GM19238 (cell line): ENCODE results near the gene FAM227A.

ENCODE experiments used
- DNase-seq: peaks from one replicate; pipeline ENCODE4 v3.0.0; 2011; ENCODE audit warnings: low spot score; ENCODE audit not compliant: insufficient read length

FAM227A gene

DNA sequence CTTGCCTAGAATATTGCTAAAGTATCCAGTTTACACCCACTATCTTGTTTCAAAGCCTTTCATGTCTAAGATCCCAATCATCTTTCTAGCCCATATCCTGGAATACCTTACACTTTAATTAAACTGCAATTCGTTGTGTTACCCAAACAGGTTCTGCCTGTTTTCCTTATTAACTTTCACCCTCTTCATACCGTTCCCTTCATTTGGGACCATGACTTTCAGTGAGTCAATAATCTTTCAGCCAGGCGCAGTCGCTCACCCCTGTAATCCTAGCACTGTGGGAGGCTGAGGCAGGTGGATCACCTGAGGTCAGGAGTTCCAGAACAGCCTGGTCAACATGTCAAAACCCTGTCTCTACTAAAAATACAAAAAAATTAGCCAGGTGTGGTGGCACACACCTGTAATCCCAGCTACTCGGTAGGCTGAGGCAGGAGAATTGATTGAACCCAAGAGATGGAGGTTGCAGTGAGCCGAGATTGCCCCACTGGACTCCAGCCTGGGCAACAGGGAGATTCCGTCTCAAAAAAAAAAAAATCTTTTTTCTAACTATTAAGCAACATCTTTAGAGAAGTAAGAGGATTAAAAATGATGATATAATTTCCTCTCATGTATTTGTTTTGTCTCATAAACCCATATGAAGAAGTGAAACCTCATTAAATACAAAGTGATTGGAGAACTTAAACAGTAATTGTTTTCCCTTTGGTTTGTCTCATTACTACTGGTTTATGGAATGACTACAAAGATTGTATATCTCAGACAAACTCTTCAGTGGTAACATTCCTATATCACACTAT is 106.9 kb downstream of the FAM227A start:
- DNase-seq, result no peak

DNA sequence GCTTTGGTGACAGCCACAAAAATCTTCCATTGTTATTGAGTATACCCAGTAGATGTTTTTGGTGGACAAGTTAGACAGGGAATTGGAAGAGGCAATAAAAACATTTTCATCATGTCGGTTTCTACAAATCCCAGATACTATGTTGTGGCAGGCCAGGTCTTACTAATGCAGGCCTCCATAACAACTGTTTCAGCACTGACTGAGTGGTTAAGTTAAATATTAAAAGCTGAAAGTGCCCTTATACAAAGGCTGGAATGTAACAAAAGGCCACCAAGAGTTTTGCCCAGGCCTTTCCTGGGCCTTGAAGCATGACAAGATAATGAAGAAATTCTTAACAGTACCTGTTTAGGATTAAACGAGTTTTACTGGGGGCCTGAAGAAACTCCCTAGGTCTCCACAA is 115.5 kb downstream of the FAM227A start:
- no peak for DNase-seq

DNA sequence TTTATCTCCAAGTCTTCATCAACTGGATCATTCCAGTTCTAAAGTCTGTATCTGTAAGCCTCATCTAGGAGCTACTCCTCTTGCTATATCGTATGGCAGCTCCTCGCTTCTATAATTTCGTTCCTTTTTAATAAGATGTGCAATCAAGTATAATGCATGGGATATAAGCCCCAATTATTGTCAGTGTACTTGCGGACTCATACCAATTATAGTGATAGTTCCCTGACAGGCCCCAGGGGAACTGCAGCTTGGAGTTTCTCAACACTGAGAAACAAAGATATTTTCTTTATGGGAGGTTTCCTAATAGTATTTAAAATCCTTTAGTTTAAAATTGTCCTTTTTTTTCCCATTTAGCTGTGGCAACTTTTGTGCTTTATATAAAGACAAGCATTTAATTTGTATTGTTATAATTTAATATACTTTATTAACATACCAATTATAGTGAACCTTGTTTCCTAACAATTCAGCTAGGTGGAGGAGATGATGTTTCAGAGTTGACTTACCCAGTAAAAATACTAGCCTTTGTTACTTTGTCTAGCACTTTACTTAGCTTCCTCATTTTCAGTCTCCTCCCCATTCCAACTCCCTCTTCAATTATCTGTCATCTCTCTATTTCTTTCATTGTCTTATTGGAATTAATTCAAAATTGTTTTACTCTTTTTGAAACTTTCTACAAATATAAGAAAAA is 124.8 kb downstream of the FAM227A start:
- DNase-seq, result no peak
